ENCODE measurements around the gene THSD4.
"Not testable (repeated sequence)": the region's sequence is repeated elsewhere in the genome, so short reads cannot be mapped to it uniquely, and the experiment has no call there.

The THSD4 gene

DNA sequence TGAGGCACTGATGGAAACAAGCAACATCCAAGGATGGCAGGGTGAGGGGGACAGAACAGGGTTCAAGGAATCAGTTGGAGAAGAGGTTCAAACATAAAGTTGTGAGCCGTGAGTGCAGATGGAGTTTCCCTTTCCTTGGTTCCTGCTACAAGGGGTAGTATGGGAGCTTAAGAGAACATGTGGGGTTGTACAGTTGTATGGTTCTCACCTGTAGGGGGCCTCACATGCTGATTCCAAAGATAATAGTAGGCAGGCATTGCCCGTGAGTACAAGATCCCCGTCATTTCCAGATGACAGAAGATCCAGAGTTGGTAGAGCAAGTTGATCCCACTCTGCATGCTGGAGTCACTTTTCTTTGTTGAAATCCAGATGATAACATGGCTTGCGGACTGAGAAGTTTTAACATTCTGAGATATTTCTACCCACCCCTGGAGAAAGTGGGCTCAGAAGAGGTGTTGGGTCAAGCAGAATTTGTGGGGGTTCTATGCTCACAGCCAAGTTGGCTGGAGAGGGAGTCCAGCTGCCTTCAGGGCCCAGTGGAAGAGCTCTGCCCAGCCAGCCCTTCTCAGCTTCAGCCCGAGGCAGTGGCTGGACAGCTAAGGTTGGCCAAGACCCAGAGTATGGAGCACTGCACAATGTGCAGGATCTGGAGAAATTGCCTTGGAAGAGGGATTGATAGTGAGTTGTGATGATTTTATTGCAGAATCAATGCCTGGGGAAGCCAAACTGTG lies 141.8 kb downstream of the THSD4 start:
- DNase-seq (ENCODE audit: low read depth in 2 of 2), result no peak

DNA sequence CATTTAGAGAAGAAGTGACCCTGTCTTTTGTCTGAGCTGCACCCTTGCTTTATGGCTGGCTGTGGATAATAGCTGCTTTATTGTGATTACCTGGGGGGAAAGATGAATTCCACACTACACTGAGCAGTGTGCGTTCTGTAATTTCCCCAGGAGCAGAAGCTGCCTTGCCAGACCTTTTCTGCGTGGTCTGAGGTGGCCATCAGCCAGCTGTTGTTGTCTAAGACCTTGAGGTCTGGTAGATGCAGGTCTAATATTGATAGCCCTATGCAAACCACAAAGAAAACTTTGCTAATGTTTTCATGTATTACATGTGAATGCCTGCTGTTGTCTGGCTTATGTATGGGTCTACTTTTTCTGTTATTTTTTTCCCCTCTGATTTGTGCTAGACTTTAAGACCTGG lies 144.6 kb downstream of the THSD4 start:
- no peak for DNase-seq (ENCODE audit: low read depth in 2 of 2)

DNA sequence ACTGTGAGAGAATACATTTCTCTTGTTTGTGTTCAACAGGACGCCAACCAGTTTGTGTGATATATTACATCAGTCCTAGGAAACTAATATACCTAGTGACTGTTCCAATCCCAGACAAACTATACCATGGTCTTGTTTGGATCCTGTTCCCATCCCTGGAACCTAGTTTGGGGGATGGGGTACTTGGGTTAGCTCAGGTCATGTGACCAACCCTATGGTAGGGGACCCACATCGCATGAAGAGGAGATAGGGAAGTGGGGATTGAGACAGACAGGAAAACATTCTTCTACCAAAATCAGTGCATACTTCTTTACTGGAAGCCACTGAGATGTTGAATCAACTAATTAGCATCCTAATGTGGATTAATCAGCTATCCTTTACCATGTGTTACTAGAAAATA lies 146.1 kb downstream of the THSD4 start:
- DNase-seq (ENCODE audit: low read depth in 2 of 2), result no peak

DNA sequence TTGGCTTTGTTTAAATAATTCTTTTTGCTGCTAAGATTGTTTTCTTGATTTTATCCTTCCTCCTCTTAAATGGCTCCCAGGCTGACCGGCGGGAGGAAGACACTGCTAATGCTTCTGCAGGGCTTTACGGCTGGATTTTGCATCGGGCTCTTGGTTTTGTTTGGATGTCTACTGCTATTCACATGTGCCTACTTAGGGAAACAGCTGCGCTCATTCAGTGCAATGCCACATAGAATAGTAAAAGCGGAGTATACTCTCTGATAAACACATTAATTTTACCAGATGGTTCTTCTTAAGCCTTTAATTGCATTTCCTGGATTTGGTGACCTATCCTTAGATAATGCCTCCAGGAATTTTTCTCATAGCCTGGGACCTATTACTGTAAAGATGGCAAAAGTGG lies 146.6 kb downstream of the THSD4 start:
- DNase-seq (ENCODE audit: low read depth in 2 of 2), result no peak

DNA sequence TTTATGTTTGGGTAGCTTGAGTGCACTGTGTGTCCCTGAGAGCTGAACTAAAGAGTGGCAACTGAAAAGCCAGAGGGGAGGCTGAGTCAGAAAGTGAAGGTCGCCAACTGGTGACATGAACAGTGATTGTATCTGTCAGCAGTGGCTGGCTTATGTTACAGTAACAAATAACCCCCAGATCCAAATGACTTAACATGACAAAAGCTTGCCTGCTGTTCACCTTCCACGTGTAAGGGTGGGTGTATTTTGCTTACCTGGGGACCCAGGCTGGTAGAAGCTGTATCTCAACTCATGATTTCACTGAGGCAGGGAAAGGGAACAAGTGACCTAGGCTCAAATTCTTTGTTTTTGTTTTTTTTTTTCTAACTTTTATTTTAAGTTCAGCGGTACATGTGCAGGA lies 147.3 kb downstream of the THSD4 start:
- no peak for DNase-seq (ENCODE audit: low read depth in 2 of 2)

DNA sequence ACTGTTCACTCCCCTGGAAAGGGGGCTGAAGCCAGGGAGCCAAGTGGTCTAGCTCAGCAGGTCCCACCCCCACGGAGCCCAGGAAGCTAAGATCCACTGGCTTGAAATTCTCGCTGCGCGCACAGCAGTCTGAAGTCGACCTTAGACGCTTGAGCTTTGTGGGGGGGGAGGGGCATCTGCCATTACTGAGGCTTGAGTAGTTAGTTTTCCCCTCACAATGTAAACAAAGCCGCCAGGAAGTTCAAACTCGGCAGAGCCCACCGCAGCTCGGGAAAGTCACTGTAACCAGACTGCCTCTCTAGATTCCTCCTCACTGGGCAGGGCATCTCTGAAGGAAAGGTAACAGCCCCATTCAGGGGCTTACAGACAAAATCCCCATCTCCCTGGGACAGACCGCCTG lies 150.3 kb downstream of the THSD4 start:
- DNase-seq (ENCODE audit: low read depth in 2 of 2), result not testable (repeated sequence)

DNA sequence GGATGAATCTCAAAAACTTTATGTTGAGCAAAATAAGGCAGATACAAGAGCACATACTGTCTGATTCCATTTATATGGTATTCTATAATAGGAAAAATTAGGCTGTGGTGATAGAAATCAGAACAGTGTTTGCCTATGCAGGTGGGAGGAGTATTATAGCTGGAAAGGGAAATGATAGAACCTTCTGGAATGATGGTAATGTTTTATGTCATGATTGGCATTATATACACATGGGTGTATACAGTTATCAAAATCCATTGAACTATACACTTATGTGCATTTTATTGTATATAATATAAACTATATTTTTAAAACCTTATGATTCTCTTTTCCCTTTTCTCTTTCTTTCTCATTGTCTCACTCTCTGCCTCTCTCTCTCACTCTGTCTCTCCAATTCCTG lies 156.1 kb downstream of the THSD4 start:
- no peak for DNase-seq (ENCODE audit: low read depth in 2 of 2)

DNA sequence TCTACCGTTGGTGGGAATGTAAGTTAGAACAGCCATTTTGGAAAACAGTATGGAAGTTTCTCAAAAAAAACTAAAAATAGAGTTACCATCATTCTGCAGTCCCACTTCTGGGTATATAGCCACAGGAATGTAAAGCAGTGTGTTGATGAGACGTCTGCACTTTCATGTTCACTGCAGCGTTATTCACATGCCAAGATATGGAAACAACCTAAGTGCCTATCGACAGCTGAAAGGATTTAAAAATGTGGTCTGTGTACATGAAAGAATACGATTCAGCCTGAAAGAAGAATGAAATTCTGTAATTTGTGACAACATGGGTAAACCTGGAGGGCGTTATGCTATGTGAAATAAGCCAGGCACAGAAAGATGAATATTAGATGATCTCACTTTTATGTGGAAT lies 157.7 kb downstream of the THSD4 start:
- DNase-seq (ENCODE audit: low read depth in 2 of 2), result no peak

DNA sequence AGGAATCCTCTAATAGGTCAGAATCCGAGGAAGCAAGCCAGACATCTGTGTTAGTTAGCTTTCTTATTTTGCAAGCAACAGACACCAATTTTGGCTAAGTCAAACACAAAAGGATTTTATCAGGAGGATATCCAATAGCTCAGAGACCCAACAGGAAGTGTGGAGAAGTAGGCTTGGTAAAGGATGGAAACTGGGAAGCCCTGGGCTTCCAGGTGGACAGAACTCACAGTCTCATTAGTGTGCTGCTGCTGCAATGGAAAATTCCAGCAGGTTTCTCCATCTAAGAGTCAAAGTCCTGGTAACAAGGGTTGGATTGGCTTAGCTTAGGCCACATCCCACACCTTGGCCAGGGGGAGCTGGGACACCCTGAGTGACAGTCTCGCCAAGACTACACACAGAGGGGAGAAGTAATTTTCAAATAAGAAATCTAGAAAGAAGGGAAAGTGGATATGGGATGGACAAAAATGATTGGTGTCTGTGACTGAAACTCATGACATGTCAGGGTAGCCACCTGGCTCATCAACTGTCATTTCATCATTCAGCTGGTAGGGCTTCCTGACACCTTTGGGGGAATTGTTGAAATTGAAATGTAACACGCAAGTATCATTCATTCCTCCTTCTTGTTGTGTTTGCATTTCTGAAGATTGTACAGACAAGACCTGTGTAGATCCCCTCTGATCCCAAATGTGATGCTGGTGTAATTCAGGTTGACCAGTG lies 158.6 kb downstream of the THSD4 start:
- DNase-seq (ENCODE audit: low read depth in 2 of 2), result no peak

DNA sequence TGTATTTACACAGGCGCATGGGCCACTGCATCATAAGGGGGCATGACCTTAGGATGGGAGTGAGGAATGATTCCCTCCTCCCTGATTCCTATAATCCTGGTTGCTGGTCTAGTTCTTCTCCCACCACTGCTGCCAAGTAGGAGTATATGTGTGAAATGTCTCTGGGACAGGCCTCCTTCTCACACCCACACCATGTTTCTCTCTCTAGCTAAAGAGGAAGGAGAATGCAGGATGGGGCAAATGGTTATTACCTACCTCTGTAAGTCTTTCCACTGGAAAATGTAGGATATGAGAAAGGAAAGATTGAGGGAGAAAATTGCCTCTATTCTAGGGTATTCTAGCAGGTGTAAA lies 159.2 kb downstream of the THSD4 start:
- DNase-seq (ENCODE audit: low read depth in 2 of 2), result no peak

DNA sequence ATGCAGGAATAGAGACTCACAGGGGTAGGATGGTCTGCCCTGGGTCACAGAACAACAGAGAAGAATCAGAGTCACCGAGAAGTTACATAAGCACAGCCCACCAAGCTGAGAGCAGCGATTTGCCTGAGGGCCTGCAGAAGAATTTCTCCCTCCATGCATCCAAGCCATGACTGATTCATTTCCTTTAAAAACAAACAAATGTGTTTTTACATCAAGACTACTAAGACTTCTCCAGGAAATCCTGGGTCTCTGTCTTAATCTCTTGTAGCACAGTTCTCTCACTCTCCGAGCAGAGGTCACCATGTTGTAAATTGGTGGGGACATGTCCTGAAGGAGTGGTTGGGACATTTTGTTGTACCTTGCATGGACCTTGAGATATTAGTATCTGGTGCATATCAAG lies 159.8 kb downstream of the THSD4 start:
- DNase-seq (ENCODE audit: low read depth in 2 of 2), result no peak

DNA sequence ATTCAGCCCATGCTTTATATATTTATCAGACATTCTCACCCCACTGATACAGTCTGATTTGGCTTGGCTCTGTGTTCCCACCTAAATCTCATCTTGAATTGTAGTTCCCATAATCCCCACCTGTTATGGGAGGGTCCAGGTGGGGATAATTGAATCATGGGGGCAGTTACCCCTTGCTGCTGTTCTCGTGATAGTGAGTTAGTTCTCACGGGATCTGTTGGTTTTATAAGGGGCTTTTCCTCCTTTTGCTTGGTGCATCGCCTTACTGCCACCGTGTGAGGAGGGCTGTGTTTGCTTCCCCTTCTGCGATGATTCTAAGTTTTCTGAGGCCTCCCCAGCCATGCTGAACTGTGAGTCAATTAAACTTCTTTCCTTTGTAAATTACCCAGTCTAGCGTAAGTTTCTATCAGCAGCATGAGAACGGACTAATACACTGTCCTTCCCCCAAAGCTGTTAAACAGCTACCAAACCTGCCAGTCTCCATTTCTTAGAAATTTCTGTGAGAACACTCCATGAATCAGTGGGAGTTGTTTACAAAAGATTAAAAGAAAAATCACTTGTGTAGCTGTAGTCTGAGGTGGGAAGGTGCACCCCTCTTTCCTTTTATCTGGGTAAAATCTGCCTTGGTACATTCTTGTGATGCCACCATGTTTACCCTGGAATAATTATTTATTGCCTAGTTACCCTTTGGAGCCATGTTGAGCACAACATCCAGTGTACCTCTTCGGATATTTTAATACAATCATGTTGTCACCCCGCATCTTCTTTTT lies 160.5 kb downstream of the THSD4 start:
- DNase-seq (ENCODE audit: low read depth in 2 of 2), result no peak

DNA sequence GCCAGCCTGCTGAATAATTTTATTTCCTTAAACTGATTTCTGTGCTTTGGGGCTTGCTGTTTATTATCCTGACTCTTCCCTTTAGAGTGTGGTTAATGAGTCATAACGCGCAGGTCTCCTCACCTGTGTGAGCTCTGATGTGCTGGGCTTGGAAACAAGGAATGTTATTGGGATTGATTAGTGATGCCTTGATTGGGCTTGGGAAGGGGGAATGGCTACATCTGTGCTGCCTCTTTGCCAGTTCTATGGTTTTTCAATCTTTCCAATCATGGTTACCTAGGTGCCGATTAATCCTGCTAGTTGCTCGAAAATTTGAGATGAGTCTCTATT lies 161.0 kb downstream of the THSD4 start:
- DNase-seq (ENCODE audit: low read depth in 2 of 2), result no peak

DNA sequence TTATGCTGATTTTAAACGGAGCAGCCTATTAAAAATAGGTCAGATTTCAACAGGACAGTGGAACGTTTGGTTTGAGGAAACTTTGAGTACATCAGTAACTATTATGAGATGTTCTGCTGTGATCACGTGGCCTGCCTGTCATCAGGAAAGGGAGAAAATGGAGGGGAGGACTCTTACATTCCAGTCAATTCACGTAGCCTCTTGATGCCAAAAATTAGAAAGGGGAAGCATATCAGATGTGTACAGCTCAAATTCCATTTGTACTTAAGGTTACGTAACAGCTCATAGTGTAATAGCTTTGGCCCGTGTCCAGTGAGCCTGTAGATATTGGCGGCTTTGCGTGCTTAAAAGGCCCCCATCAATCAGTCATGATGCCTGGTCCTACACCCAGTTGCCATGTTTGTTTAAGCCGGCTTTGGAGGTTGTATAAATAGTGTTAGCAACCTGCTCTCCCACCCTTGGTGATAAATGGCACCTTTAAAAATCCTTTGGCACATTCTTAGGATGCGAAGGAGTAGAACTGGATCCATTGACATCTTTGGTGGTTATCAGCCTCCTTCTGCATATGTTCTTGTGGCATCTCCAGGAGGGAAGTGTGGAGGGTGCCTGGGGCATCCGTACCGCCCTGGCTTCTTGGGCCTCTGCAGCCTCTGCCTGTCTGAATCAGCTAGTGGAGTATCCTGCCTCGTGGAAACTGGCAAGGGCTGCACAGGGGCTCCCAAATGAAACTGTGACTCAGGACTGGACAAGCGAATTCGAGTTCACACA lies 163.9 kb downstream of the THSD4 start:
- DNase-seq (ENCODE audit: low read depth in 2 of 2), result no peak

DNA sequence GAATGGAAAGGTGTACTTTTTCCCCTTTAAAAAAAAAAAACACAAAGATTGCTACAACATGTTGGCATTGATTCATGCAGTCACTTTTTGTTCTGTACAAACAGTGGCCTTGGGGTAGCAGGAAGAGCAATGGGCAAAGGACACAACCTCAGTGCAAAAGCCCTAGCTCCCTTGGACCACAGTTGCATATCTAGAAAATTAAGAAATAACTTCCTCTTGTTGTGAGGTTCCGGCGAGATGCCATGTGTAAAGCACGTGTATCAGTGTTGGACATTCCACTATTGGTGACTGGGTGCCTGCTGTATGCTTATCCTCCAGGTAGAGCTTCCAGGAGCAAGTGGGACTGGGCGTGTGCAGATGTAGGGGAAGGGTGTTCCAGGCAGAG lies 164.5 kb downstream of the THSD4 start:
- DNase-seq (ENCODE audit: low read depth in 2 of 2), result no peak

DNA sequence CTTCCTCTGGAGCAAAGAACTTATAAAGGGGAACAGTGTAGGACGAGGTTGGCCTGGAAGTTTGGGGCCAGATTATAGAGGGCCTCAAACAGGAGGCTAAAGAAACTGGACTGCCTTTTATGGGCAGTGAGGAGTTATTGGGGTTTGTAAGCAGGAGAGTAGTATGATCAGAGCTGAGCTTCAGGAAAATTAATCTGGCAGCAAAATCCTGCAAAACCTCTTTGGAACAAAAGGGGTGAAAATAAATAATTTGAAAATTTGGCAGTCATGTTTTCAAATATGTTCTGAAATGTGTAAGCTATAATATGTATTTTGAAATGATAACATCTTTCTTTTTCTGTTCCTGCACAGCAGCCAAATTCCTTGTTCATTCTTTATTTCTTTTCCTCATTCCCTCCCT lies 164.9 kb downstream of the THSD4 start:
- no peak for DNase-seq (ENCODE audit: low read depth in 2 of 2)

DNA sequence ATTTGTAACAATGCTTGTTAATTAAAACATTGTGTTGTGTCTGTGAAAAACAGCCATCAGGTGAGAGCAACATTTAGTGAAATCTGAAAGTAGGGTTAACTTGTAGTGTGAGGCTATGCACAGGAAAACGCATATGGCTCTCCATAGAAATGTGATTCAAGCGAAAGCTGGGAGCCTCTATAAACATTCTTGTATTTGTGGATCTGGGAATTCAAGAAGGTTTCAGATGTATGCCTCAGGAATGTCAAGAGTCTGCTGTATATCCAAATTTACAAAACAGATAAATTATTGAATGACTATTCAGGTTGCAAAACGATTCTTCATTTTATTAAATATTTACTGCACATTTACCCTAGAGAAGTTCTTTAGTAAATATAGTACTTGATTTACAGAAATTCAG lies 166.0 kb downstream of the THSD4 start:
- DNase-seq (ENCODE audit: low read depth in 2 of 2), result no peak

DNA sequence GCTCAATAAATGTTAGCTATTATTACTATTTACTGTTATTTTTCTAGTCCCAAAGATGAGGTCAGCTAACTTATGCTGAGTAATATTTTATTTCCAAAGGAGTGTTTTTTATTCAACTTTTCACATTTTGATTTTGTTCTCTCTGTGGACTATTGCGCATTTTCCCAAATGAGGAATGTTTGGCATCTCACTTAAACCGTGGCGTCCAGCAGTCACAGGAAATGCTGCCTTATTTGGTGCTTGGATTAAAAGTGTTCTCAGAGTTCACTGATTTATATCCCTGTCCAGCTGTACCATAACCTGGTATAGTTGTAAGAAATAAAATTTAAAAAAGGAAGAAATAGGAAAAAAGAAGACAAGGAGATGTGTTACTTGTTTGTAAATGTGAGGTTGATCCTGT lies 166.8 kb downstream of the THSD4 start:
- DNase-seq (ENCODE audit: low read depth in 2 of 2), result no peak

DNA sequence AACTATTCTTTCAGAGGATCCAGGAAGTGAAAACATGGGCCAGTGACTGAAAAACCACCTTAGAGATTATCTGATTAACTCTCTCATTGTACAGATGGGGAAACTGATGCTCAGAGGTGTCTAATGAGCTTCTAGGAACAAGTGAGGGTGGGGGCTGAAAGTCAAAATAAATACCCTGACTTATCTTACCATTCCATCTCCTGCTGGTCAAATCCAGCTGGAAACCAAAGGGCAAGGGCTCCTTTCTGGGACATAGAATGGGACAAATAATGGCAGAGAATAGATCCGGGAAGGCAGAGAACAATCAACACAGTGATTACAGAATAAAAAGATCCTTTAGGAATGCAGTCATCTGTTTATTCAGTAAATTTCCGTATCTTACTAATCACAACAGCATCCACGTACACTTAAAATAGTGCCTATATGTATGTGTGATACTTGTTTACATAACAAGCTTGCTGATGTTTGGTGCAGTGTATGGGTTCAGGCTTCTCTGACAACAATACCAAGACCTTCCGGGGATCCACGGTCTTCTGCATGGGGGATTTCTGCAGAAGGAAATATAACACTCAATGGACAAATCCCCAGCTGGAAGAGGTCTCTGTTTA lies 173.2 kb downstream of the THSD4 start:
- DNase-seq (ENCODE audit: low read depth in 2 of 2), result no peak

DNA sequence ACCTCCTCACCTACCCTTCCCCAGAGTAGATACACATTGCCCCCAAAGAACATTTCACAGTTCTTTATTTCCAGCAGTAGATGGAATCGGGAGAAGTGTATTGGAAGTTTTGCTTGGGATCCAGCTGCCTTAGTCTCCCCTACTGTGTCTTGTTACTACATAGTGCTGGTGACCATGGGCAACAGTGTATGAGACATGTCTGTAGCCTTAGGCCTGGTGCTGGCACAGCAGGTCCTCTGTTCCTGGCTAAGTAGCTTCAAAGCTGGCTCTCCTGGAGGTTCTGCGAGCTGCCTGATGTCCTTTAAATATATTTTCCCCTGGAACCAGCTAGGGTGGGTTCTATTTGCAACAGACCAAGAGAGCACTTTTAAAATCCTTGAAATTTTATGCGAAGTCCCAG lies 174.7 kb downstream of the THSD4 start:
- no peak for DNase-seq (ENCODE audit: low read depth in 2 of 2)

DNA sequence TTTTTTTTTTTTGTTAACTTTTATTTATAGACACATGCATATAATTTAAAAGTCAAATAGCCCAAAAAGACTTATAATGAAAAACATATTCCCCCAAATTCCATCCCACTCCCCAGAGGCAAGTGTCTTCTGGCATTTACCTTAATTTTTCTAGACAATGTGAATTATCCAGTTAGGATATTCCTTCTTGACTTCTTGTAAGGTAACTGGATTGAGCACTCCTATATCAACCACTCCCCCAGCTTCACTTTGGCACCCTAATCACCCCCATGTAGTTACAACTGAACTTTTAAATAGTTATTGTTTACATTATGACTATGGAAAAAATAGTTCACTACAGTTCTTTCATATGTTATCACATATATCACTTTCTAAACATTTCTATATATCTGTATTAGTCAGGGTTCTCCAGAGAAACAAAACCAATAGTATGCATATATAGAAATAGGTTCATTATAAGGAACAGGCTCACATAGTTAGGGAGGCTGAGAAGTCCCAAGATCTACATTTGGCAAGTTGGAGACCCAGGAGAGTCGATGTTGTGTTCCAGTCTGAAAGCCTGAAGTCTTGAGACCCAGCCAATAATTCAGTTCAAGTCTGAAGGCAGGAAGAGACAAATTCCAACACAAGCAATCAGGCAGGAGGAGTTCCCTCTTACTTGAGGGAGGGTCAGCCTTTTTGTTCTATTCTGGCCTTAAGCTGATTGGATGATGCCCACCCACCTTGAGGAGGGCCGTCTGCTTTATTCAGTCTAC lies 175.8 kb downstream of the THSD4 start:
- DNase-seq (ENCODE audit: low read depth in 2 of 2), result no peak
